DLD1 (cell line): ENCODE results near the gene C15orf39.

Experiments
- in situ Hi-C: cut with HindIII; loops from 2 replicates; pipeline ENCODE4 v1.10.0; 2017; ENCODE audit warnings: low sequenced_read_pairs

C15orf39 gene

DNA sequence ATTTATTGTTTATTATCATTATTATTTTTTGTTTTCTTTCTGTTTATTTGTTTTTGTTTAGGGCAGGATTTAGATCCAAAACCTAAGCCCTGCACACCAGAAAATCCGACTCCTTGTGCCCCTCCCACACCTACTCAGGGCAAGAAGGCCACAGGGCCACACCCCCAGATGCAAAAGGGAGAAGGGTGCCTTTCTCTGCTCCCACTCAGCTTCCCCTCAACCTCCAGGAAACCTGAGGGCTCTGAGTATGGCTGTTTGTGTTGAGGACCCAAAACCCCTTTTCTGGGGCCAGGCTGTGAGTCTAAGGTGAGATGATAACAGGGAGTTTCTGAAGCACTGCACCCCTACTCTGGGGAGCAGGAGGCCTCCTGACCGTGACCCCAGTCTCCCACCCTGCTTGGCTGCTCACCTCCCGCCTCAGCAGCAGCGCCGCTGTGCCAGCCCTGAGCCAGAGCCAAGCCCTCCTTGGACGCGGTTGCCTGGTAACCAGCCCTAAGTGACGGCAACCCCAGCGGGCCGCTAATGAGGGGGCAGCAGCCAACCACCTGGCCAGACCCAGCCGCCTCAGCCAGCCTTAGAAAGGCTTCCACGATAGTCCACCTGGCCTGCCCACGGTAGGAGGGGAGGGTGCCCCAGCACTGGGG is 6.4 kb upstream of the C15orf39 start:
- in situ Hi-C loops = no loop called here

DNA sequence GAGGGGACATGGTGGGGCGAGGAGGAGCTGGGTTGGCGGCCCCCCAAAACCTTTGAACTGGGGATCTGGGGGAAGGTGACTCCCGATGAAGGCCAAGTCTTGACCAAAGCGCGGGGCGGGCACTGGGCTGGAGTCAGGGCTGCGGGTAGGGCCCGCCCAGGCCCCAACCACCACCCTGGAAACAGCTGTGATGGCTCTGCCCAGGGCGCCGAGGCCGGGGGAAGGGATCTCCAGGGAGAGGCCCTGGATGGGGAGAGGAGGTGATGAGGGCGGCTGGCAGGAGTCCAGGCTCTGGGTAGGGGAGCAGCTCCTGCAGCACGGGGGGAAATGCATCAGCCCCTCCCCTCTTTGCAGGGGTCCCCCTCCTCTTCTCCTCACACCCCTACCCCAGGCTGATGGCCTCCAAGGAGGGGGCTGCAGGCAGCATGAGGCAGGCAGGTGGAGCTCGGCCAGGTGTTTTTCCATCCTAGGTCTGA is 5.9 kb upstream of the C15orf39 start:
- in situ Hi-C loops = no loop called here

DNA sequence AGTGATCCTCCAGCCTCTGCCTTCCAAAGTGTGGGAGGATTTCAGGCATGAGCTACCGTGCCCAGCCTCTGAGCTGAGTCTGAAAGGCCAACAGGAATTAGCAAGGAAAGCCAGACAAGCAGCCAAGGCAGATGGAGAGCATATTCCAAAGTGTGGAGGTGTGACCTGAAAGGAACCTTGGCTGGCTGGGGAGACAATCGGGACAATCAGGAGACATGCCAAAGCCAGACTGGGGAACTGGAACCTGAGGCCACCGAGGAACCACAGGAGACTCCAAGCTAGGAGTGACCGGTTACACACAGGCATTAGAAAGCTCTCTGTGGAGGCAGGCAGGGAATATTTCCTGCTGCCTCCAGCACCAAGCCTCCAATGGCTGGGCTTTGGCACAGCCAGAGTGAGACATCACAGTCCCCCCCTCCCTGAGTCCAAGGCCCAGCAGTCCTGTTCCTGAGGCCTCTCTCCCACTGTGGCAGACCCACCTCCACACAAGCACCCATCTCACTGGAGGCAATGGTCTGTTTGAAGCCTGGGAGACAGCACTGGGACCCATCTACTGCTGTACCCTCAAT is 4.5 kb upstream of the C15orf39 start:
- in situ Hi-C loops = no loop called here

DNA sequence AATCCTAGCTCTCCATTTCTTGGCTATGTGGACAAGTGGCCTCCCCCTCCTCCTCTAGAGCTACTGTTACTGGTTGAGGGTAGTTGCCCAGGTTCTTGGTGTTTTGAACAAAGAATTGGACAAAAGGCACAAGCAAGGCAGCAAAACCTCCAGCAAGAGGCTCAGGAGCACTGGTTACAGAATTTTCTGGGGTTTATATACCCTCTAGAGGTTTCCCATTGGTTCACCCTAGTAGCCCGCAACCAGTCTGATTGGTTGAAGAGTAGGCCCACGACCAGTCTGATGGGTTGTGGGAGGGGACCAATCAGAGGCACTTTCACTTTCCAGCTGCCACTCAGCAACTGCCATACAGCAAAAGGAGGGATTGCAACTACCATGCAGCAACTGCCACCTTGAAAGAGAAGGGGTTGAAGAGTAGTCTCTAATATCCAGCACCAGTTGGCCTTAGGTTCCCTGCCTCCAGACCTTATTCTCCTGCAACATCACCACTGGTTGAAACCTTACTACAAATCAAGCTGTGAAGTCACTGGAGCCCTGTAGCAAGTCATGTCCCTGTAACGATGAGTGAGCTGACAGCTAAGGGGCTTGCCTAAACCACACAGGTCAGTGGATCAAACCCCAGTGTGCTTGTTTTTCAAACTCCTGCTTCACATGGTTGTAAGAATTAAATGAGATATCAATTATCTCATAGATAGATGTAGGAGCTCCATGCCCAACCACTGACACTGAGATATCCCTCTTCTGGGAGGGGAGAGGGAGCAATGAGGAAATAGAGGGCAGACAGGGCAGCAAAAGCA is 2.9 kb upstream of the C15orf39 start:
- in situ Hi-C loops = no loop called here

DNA sequence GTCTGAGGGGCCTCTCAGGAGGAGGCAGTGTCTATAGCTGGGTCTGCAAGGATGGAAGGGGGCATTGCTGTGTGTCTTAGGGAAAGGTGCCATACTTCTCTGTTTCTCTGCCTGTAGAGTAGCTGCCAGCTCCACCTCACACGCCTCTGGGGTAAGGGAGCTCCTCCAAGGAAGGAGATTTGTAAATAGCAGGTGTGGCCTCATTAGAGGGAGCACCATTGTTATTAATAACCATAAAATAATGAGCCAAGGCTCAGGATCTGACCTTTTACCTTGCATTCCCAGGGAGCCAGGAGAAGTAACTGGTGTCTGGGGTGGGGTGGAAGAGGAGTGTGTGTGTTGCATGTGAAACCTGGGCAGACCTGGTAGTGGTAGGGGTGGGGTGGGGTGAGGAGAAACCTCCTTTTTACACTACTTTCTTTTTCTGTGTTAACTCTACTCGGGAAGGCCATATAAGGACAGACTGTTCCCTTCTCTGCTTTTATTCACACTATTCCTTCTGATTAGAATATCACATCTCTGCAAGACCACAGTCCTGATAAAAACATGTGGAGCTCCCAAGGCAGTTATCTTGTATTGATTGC is 2.2 kb upstream of the C15orf39 start:
- in situ Hi-C loops = no loop called here

DNA sequence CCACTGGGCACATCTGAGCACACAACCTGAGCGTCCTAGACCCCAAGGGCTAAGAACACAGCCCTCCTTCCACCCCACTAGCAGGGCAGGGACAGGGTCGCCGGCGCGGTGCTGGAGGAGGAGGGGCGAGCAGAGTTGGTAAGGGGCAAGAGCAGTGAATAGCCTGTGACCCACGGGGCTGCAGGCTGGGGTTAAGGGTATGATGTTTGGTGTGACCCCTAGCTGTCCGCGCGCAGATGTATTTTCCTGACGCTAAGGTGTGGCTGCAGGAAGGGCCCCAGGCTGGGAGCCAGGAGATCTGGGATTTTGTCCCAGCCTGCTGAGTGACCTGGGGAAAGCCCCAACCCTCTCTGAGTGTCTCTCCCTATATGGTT is 1.3 kb upstream of the C15orf39 start:
- in situ Hi-C loops = no loop called here

DNA sequence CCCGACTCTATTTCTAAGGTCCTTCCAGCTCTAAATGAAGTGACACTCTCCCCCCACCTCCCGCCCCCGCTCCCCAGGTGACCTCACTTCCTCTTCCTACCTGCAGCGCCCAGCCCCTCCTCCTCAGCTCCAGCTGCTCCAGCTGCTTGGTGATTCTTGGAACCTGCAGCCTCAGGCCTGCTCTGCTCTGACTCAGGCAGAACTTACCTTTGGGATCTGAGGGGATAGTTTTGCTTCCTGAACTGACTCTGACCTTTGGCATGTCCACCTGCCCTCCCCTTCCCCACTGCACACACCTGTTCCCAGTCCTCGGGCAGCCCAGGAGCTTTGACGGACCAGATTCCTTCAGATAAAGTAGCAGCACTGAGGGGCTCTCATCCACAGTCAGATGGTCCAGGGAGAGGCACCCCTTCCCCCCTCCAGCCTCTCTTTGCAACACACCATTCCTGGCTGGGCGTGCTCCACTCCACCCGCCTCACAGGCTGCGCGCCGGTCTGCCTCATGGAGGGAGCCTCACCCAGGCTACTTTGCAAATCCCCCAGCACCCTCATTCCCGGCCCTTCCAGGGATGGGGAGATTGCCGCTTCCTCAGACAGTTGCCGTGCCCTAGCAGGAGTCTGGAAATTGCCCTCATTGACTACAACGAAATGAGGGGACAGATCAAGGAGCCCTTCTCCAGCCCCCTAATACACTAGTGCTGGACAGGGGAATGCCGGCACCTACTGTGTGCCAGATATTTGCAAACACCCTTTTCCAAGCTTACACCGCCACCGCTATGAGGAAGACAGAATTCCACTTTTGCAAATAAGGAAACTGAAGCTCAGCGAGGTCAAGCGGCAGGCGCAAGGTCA is 692 bp upstream of the C15orf39 start:
- in situ Hi-C loops = no loop called here

DNA sequence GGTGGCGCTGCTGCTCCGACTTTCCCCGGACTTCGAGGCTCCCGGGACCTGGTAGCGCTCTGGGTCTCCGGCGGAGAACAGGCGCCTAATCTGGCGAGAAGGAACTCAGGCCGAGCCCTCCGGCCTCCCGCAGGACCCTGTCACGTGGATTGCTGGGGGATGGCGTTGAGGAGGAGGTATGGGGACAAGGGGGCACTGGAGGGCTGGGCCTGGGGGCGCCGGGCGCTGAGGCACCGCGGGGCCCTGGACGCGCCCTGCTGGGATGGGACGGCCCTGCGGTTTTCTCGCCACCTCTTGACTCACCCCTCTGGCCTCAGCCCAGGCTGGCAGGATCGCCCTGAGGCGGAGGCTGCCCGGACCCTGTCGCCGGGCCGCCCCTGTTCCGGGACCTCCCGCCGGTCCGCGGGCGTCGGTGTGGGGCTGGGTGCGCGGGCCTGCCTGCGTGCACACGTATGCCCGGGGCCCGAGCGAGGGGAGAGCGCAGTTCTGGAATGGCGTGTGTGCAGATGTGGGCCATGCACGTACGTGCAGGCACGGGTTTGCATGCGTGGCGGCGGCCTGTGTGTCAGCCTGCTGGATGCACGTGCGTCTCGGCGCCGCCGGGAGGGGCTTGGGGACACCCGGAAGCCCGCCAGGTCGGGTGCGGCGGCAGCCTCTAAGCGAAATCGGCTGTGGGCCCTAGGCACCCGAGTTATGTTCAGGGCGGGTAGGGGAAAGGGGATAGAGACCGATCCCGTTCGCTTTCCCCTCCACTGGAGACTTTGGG is 752 bp downstream of the C15orf39 start:
- in situ Hi-C loops = no loop called here

DNA sequence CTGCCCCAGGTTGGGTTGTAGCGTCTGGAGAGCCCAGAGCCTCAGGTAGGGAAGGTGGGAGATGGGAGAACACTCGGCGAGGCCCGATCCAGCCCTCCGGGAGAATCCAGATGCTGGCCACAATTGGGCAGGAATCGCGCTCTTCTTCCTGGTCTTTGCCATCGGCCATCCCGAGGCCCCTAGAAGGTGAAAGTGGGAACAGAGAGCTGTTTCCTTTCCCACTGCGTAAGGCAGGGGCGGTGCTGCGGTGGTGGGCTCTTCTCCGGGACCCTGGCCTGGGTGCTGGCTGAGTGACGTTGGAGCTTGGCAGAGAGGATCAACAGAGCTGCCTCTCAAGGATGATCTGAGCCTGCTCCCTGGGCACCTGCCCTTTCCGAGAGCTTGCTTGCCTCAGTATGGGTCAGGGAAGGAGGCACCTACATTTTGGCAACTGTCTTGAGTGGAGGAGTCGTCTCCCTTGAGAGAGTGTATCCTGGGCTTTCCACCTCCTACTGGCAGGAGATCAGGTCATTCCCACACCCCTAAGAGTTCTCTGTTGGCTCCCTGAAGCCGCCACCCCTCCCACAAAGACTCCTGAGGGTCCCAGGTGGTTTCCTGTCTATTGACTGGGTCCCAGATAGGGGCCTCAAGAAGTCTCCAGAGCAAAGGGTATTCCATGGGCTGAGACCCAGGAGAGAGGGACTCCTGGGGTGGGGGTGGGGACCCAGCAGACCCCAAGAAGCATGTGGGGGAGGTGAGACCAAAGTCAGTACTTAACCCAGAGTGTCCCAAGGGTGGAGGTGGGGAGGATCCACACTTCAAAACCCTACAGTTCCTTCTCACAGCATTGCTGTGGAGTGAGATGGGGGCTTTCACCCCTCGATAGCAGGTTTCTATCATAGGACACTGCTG is 1.6 kb downstream of the C15orf39 start:
- in situ Hi-C loops = no loop called here

DNA sequence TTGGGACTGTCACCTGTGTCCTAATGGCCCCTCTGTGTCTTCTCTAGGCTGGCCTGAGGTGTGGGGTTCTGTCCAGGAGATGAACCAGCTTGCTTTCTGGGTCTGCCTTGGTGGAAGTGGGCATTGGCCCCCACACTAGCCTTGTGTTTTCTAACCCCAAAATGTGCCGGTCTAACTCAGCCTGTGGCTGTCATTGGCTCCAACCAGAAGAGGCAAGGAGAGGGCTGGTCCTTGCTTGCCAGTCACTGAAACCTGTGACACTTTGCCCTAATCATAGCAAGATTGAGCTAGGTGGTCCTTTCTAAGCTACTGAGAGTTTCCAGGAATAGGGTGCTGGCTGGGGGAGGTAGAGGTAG is 2.2 kb downstream of the C15orf39 start:
- in situ Hi-C loops = no loop called here

DNA sequence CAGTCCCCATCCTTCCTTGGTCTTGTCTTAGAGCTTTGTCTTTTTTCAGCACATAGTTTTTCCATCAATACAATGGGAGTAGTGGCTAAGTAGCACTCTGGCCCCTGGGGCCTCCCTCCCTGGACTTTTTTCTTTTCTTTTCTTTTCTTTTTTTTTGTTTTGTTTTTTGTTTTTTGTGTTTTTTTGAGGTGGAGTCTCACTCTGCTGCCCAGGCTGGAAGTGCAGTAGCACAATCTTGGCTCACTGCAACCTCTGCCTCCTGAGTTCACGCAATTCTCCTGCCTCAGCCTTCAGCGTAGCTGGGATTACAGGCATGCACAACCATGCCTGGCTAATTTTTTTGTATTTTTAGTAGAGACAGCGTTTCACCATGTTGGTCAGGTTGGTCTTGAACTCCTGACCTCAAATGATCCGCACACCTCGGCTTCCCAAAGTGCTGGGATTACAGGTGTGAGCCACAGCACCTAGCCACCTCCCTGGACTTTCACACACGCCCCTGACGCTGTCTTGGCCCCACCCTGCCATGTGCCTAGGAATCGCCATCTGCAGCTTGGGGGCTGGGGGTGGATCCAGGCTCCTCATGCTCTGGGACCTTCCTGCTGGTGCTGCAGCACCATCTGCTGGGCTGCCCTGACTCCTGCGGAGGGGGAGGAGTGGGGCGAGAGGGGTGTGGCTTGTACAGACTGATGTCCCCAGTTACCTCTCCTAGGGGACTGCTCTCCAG is 2.8 kb downstream of the C15orf39 start:
- in situ Hi-C loops = no loop called here

DNA sequence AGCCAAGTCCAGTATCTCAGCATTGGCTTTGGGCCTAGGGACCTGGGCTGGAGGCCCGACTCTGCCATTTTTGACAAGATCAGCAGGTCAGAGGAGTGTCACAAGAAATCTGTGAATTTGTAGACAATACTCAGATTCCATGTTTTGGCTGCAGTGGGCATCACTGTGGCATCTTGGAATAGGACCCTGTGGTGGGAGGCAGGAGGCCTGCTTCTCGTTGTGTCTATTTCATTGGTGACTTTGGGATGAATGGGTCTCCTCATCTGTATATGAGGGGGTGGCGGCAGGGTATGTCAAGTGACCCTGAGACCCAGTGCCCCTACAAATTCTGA is 3.3 kb downstream of the C15orf39 start:
- in situ Hi-C loops = no loop called here

DNA sequence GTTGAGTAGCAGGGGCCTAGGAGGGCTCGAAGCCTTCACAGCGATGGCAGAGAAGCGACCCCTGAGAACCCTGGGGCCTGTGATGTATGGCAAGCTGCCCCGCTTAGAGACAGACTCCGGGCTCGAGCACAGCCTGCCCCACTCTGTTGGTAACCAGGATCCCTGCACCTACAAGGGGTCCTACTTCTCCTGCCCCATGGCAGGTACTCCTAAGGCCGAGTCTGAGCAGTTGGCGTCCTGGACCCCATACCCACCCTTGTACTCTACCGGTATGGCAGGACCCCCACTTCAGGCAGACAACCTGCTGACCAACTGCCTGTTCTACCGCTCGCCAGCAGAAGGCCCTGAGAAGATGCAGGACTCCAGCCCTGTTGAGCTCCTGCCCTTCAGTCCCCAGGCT is 4.3 kb downstream of the C15orf39 start:
- in situ Hi-C loops = no loop called here

DNA sequence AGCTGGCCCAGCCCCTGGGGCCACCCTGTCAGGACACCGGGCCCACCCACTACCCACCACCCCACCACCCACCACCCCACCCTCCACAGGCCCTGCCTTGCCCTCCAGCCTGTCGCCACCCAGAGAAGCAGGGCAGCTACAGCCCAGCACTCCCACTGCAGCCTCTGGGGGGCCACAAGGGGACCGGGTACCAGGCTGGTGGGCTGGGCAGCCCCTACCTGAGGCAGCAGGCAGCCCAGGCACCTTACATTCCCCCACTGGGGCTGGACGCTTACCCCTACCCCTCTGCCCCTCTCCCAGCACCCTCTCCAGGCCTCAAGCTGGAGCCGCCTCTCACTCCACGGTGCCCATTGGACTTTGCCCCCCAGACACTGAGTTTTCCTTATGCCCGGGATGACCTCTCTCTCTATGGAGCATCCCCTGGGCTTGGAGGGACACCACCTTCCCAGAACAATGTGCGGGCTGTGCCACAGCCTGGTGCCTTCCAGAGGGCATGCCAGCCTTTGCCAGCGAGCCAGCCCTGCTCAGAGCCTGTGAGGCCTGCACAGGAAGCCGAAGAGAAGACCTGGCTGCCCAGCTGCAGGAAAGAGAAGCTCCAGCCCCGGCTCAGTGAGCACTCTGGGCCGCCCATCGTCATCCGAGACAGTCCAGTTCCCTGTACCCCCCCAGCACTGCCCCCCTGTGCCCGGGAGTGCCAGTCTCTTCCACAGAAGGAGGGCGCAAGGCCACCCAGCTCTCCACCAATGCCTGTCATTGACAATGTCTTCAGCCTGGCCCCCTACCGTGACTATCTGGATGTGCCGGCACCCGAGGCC is 5.3 kb downstream of the C15orf39 start:
- in situ Hi-C loops = no loop called here

DNA sequence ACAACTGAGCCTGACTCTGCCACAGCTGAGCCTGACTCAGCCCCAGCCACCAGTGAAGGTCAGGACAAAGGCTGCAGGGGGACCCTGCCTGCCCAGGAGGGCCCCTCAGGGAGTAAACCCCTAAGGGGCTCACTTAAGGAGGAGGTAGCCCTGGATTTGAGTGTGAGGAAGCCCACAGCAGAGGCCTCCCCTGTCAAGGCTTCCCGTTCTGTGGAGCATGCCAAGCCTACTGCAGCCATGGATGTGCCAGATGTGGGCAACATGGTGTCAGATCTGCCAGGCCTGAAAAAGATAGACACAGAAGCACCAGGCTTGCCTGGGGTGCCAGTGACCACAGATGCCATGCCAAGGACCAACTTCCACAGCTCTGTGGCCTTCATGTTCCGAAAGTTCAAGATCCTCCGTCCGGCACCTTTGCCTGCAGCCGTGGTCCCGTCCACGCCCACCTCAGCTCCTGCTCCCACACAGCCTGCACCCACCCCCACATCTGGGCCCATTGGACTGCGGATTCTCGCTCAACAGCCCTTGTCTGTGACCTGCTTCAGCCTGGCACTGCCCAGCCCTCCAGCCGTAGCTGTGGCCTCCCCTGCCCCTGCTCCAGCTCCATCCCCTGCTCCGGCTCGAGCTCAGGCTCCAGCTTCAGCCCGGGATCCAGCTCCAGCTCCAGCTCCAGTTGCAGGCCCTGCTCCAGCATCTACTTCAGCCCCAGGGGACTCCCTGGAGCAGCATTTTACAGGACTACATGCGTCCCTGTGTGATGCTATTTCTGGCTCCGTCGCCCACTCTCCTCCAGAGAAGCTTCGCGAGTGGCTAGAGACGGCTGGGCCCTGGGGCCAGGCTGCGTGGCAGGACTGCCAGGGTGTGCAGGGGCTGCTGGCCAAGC is 6.2 kb downstream of the C15orf39 start:
- in situ Hi-C loops = no loop called here

DNA sequence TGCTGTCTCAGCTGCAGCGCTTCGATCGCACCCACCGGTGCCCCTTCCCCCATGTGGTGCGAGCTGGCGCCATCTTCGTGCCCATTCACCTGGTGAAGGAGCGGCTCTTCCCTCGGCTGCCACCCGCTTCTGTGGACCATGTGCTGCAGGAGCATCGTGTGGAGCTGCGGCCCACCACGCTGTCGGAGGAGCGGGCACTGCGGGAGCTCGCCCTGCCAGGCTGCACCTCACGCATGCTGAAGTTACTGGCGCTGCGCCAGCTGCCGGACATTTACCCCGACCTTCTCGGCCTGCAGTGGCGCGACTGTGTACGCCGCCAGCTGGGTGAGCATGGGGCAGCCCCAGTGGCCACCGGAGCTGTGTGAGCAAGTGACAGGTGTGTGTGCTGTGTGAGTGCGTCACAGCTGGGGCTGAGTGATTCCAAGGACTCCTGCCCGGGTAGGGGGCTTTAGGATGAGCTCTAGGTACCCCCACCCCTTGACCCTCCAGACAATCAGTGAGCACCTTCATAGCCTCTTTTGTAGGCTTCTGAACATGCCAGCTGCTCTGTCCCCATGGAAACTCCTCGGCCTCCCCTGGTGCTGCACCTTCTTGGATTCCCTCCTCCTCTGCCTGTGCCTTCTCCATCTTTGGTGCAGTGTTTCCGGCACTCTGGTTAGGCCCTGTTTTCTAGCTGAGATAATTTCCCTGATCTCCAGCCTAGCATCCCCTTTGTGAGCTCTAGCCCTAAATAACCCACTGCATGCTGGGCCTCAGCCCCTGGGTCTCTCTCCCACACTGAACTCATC is 7.0 kb downstream of the C15orf39 start:
- in situ Hi-C loops = no loop called here
